SK-N-SH (cell line): ENCODE data around the gene SRRT.

ENCODE experiments used
- CHD2 ChIP-seq: fragments of 150-350 bp; IDR thresholded peaks from 2 replicates; pipeline ENCODE4 v1.6.1; 2018; ENCODE audit warnings: low read length; ENCODE audit not compliant: partially characterized antibody
- GATA2 ChIP-seq: sonication (generic); formaldehyde crosslinking; IDR thresholded peaks from 2 replicates; pipeline ENCODE4 v1.5.0; 2020; ENCODE audit warnings: mild to moderate bottlenecking, missing genetic modification reagents
- MAX ChIP-seq: IDR thresholded peaks from 2 replicates; pipeline ENCODE4 v1.4.0; 2012; ENCODE audit warnings: low read depth
- RAD21 ChIP-seq: IDR thresholded peaks from 2 replicates; pipeline ENCODE4 v1.6.1; 2012; ENCODE audit warnings: mild to moderate bottlenecking, low read length
- RCOR1 ChIP-seq: fragments of 150-350 bp; IDR thresholded peaks from 2 replicates; pipeline ENCODE4 v1.6.1; 2017; ENCODE audit warnings: antibody characterized with exemption, low read length
- SIN3A ChIP-seq: IDR thresholded peaks from 2 replicates; pipeline ENCODE4 v1.6.1; 2012; ENCODE audit warnings: low read depth, mild to moderate bottlenecking, low read length, moderate library complexity, borderline replicate concordance
- YY1 ChIP-seq: IDR thresholded peaks from 2 replicates; pipeline ENCODE4 v1.4.0; 2012; ENCODE audit warnings: low read depth, mild to moderate bottlenecking
- TF ChIP-seq, protein P1 (sequence below): fragments of 200-600 bp; sonication (generic); IDR thresholded peaks from 2 replicates; pipeline ENCODE4 v1.6.1; 2017; ENCODE audit warnings: antibody characterized with exemption, mild to moderate bottlenecking, moderate library complexity

GRCh38 chr7:100860702-100861615 lies 13.9 kb upstream of the SRRT start:
- TF ChIP-seq, protein P1, sequence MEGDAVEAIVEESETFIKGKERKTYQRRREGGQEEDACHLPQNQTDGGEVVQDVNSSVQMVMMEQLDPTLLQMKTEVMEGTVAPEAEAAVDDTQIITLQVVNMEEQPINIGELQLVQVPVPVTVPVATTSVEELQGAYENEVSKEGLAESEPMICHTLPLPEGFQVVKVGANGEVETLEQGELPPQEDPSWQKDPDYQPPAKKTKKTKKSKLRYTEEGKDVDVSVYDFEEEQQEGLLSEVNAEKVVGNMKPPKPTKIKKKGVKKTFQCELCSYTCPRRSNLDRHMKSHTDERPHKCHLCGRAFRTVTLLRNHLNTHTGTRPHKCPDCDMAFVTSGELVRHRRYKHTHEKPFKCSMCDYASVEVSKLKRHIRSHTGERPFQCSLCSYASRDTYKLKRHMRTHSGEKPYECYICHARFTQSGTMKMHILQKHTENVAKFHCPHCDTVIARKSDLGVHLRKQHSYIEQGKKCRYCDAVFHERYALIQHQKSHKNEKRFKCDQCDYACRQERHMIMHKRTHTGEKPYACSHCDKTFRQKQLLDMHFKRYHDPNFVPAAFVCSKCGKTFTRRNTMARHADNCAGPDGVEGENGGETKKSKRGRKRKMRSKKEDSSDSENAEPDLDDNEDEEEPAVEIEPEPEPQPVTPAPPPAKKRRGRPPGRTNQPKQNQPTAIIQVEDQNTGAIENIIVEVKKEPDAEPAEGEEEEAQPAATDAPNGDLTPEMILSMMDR, result no peak
- TF ChIP-seq SIN3A, result no peak
- no peak for TF ChIP-seq CHD2
- TF ChIP-seq GATA2 (CRISPR knock-in tag), result no peak
- no peak for TF ChIP-seq YY1
- TF ChIP-seq RAD21, result no peak
- TF ChIP-seq RCOR1, result no peak
- TF ChIP-seq MAX, result no peak
